ENCODE measurements around the gene PPP2R5A. TPM values are rescaled to one million over a fixed set of nuclear protein-coding genes. Genes with fewer than 3 reads are reported as not detected.
"Not testable (repeated sequence)": the region's sequence is repeated elsewhere in the genome, so short reads cannot be mapped to it uniquely, and the experiment has no call there.

PPP2R5A gene
- total RNA-seq, 1 donor from 2014 or later: 20.6 TPM

DNA sequence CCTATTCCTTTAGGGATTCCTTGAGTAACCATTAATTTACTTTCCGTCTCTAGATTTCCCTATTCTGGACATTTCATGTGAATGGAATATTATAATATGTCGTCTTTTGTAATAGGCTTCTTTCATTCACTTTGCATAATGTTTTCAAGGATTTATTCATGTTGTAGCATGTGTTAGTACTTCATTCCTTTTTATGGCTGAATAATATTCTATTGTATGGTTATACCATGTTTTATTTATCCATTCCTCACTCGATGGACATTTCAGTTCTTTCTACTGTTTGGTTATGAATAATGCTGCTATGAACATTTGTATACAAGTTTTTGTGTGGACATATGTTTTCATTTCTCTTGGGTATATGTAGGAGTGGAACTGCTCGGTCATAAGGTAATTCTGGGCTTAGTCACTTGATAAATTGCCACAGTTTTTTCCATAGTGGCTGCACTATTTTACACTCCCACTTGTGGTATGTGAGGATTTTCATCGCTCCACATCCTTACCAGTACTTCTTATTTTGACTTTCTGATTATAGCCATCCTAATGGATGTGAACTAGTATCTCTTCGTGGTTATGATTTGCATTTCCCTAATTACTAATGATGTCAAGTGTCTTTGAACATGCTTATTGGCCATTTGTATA is 17.7 kb downstream of the PPP2R5A start:
- Mint-ChIP-seq H3K9me3 (peaks cover 16% of the 10 kb centered on the region), H3K4me3 (peak overlapping the region; percentile 21), H3K36me3 (peaks cover 14% of the 10 kb centered on the region), H3K27me3 (no peaks in the 10 kb centered on the region), H3K27ac (peak overlapping the region; percentile 96), H3K4me1 (ENCODE audit: unreplicated experiment) (peaks cover 3% of the 10 kb centered on the region)
- TF ChIP-seq, protein P1, sequence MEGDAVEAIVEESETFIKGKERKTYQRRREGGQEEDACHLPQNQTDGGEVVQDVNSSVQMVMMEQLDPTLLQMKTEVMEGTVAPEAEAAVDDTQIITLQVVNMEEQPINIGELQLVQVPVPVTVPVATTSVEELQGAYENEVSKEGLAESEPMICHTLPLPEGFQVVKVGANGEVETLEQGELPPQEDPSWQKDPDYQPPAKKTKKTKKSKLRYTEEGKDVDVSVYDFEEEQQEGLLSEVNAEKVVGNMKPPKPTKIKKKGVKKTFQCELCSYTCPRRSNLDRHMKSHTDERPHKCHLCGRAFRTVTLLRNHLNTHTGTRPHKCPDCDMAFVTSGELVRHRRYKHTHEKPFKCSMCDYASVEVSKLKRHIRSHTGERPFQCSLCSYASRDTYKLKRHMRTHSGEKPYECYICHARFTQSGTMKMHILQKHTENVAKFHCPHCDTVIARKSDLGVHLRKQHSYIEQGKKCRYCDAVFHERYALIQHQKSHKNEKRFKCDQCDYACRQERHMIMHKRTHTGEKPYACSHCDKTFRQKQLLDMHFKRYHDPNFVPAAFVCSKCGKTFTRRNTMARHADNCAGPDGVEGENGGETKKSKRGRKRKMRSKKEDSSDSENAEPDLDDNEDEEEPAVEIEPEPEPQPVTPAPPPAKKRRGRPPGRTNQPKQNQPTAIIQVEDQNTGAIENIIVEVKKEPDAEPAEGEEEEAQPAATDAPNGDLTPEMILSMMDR (conservative IDR thresholded peaks at IDR 0.05): no peak
- no peak for DNase-seq (ENCODE audit: extremely low spot score, unreplicated experiment)

DNA sequence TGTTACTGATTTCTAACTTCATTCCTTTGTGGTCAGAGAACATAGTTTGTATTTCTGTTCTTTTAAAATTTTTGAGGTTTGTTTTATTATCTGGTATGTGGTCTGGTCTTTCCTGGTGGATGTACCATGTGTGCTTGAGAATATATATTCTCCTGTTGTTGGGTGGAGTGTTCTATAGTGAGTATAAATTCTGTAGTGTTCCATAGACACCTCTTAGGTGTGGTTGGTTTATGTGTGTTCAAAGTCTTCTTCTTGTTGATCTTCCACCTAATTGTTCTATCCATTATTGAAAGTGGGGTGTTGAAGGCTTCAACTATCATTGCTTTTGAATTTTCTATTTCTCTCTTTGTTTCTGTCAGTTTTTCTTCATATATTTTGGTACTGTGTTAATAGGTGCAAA is 20.1 kb downstream of the PPP2R5A start:
- H3K9me3 Mint-ChIP-seq: peaks cover 16% of the 10 kb centered on the region
- no peak overlapping the region for H3K4me3 Mint-ChIP-seq
- TF ChIP-seq, protein P1 (conservative IDR thresholded peaks at IDR 0.05): no peak
- peak overlapping the region; percentile 2 for H3K27ac Mint-ChIP-seq
- no peaks in the 10 kb centered on the region for H3K27me3 Mint-ChIP-seq
- peaks cover 29% of the 10 kb centered on the region for H3K36me3 Mint-ChIP-seq
- peaks cover 3% of the 10 kb centered on the region for H3K4me1 Mint-ChIP-seq (ENCODE audit: unreplicated experiment)
- DNase-seq (ENCODE audit: extremely low spot score, unreplicated experiment): no peak

DNA sequence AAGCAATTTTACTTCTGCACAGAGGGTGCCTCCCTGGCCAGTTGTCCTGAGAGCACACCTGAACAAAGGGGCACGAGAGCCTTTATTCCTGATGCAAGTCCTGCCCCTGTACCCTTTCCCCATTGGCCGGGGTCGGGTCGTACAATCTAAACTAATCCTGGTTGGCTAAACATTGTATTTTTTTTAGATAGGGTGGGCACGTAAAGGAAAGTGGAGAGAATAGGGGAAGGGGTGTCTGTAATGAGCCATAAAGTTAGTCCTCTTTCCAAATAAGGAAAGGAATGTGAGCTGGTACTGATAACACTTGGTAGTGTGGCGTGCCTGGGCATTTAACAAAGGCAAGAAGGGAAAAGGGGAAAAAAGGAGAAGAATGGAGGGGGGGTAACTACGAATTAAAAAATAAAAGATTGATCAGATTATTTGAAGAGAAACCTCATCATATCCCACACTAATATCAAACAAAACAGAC is 20.8 kb downstream of the PPP2R5A start:
- not testable (repeated sequence) for H3K27me3 Mint-ChIP-seq; H3K4me3 Mint-ChIP-seq; H3K27ac Mint-ChIP-seq; DNase-seq (ENCODE audit: extremely low spot score, unreplicated experiment); H3K4me1 Mint-ChIP-seq (ENCODE audit: unreplicated experiment)
- Mint-ChIP-seq H3K36me3 (peaks cover 29% of the 10 kb centered on the region), H3K9me3 (peaks cover 16% of the 10 kb centered on the region)

DNA sequence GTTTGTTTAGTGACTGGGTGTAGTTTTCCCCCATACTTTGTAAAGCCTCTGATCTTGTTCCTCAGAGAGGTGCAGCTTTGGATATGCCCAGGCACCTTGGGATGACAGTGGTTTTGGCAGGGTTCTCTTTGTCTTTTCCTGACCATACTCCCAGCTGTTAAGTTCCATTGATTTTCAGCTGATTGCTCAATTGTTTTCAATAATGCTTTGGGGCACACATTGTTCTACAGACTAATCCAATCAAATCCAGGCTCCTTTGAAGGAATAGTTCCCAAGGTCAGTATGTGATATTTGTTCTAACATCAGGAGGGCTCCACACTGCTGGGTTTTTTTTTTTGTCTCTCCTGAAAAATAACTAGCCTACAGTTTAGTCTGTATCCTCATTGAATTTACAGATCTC is 24.8 kb downstream of the PPP2R5A start:
- TF ChIP-seq, protein P1 (conservative IDR thresholded peaks at IDR 0.05): no peak
- no peak for DNase-seq (ENCODE audit: extremely low spot score, unreplicated experiment)
- peaks cover 4% of the 10 kb centered on the region for H3K9me3 Mint-ChIP-seq
- peaks cover 3% of the 10 kb centered on the region for H3K4me1 Mint-ChIP-seq (ENCODE audit: unreplicated experiment)
- peaks cover 21% of the 10 kb centered on the region for H3K36me3 Mint-ChIP-seq
- H3K27me3 Mint-ChIP-seq: no peaks in the 10 kb centered on the region
- no peak overlapping the region for H3K4me3 Mint-ChIP-seq
- no peak overlapping the region for H3K27ac Mint-ChIP-seq

DNA sequence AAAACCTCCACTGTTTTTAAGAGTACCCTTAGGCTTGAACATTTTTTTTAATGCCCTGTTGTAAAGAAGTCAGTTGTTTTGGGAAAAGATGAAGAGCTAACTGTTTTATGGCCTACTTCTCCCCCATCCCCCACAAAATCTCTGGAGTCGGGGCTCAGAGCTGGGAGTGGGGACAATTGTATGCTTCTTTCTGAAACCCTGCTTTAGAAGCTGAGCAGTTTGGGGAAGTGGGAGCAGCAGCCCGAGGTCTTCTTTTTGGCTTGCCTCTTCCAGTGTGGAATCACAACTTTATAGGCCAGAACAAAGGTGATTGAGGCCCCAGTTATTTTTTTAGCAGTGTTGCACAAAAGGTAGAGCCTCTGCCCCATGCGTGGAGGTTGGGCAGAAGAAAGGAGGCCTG is 25.2 kb downstream of the PPP2R5A start:
- Mint-ChIP-seq H3K4me3 (no peak overlapping the region), H3K27ac (no peak overlapping the region), H3K27me3 (no peaks in the 10 kb centered on the region), H3K36me3 (peaks cover 18% of the 10 kb centered on the region), H3K4me1 (ENCODE audit: unreplicated experiment) (peaks cover 3% of the 10 kb centered on the region), H3K9me3 (peaks cover 1% of the 10 kb centered on the region)
- no peak for DNase-seq (ENCODE audit: extremely low spot score, unreplicated experiment)
- TF ChIP-seq, protein P1 (conservative IDR thresholded peaks at IDR 0.05): no peak

DNA sequence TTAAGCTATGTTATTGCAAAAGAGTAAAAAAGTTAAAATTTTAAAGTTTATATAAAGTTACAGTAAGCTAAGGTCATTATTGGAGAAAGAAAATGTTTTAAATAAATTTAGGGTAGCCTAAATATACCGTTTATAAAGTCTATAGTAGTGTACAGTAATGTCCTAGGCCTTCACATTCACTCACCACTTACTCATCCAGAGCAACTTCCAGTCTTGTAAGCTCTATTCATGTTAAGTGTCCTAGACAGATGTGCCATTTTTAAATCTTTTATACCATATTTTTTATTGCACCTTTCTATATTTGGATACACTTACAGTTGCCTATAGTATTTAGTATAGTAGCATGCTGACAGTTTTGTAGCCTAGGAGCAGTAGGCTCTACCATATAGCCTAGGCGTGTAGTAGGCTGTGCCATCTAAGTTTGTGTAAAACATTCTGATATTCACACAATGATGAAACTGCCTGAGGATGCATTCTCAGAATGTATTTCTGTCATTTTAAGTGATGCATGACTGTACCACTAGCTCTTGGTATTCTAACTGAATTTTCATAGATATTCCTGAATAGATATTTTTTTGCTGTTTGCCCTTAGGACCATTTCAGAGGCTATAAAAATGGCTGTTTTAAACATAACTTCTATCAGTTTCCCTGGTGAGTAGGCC is 26.8 kb downstream of the PPP2R5A start:
- Mint-ChIP-seq H3K27ac (no peak overlapping the region), H3K9me3 (peaks cover 3% of the 10 kb centered on the region), H3K27me3 (no peaks in the 10 kb centered on the region), H3K36me3 (peaks cover 17% of the 10 kb centered on the region), H3K4me1 (ENCODE audit: unreplicated experiment) (peaks cover 4% of the 10 kb centered on the region), H3K4me3 (no peak overlapping the region)
- DNase-seq (ENCODE audit: extremely low spot score, unreplicated experiment): no peak
- TF ChIP-seq, protein P1 (conservative IDR thresholded peaks at IDR 0.05): no peak
